Measurements from ENCODE around the gene PTAR1. TPM values are rescaled to one million over a fixed set of nuclear protein-coding genes. Genes with fewer than 3 reads are reported as not detected.

The PTAR1 gene
- total RNA-seq, 1 experiment from 2014 or later = 44.9 TPM

GRCh38 chr9:69744688-69745380, 15.0 kb downstream of the PTAR1 start:
- TF ChIP-seq CTCF (conservative IDR thresholded peaks at IDR 0.05) (no peak), EZH2 (IDR thresholded peaks at IDR 0.05; ENCODE audit: low read depth) (no peak)
- intact Hi-C loops (cut with micrococcal nuclease; ENCODE audit: unreplicated experiment) = loop anchor here (5.0 kb wide), 1 partner anchor 367 kb away; no protein-coding TSS in a partner anchor
- POLR2A ChIA-PET (ENCODE audit: unreplicated experiment) = no interaction called here

DNA sequence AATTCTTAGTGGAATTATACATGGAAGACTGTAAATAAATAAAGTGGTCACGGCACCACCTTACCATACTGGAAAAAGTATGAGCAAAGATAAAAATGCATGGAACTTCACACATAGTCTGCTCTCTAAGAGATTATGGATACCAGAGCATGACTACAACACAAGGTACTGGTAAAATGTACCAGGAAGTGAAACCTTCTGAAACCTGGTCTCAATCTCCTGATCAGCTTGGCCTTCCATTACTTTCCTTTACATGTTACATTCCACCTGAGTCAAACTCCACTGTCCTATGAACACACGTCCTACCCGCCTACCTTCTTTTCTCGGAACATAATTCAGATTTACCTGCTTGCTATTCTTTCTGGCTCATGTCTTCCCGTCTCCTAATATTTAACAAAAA, 15.9 kb downstream of the PTAR1 start:
- no peak overlapping the region for H2AFZ ChIP-seq
- TF ChIP-seq EZH2 (IDR thresholded peaks at IDR 0.05; ENCODE audit: low read depth) = no peak
- TF ChIP-seq CTCF (conservative IDR thresholded peaks at IDR 0.05) = no peak
- no peaks in the 10 kb centered on the region for H3F3A ChIP-seq (ENCODE audit: insufficient read depth, low read depth)
- no peak for DNase-seq
- H4K20me1 ChIP-seq (ENCODE audit: insufficient read depth) = no peaks in the 10 kb centered on the region
- H3K9me3 ChIP-seq (ENCODE audit: insufficient read depth, low read depth) = no peaks in the 10 kb centered on the region
- H3K79me2 ChIP-seq (ENCODE audit: low read depth) = 0 out of 2 replicates have a peak, but pooled peaks cover 4% of the 10 kb centered on the region
- intact Hi-C loops (cut with micrococcal nuclease; ENCODE audit: unreplicated experiment) = no loop called here
- BruUV-seq (replicated peaks) = no TSS peak
- no peaks in the 10 kb centered on the region for H3K4me1 ChIP-seq (replicated peaks; ENCODE audit: insufficient read depth)
- CTCF ChIA-PET = no interaction called here
- POLR2A ChIA-PET (ENCODE audit: unreplicated experiment) = no interaction called here
- H3K27ac ChIP-seq = no peak overlapping the region
- no peak overlapping the region for H3K4me2 ChIP-seq
- no peaks in the 10 kb centered on the region for H3K27me3 ChIP-seq (ENCODE audit: insufficient read depth, low read depth)
- peaks cover 4% of the 10 kb centered on the region; the same call in 1 of the 2 replicates for H3K36me3 ChIP-seq (ENCODE audit: low read depth)
- no peak overlapping the region for H3K4me3 ChIP-seq
- no peaks in the 10 kb centered on the region for H3K9me2 ChIP-seq (ENCODE audit: insufficient read depth)

More at GRCh38 chr9:69744688-69745380, 15.0 kb downstream of the PTAR1 start:
- Histone ChIP-seq H3K4me3 (no peak overlapping the region), H3F3A (ENCODE audit: insufficient read depth, low read depth) (no peaks in the 10 kb centered on the region), H3K9me2 (ENCODE audit: insufficient read depth) (no peaks in the 10 kb centered on the region), H3K27me3 (ENCODE audit: insufficient read depth, low read depth) (no peaks in the 10 kb centered on the region), H3K9me3 (ENCODE audit: insufficient read depth, low read depth) (no peaks in the 10 kb centered on the region), H3K27ac (no peak overlapping the region), H4K20me1 (ENCODE audit: insufficient read depth) (no peaks in the 10 kb centered on the region), H3K36me3 (ENCODE audit: low read depth) (peaks cover 4% of the 10 kb centered on the region; the same call in 1 of the 2 replicates), H3K4me2 (no peak overlapping the region), H3K4me1 (replicated peaks; ENCODE audit: insufficient read depth) (no peaks in the 10 kb centered on the region), H3K79me2 (ENCODE audit: low read depth) (0 out of 2 replicates have a peak, but pooled peaks cover 4% of the 10 kb centered on the region), H2AFZ (no peak overlapping the region)
- DNase-seq = no peak
- CTCF ChIA-PET = no interaction called here
- BruUV-seq (replicated peaks) = no TSS peak

DNA sequence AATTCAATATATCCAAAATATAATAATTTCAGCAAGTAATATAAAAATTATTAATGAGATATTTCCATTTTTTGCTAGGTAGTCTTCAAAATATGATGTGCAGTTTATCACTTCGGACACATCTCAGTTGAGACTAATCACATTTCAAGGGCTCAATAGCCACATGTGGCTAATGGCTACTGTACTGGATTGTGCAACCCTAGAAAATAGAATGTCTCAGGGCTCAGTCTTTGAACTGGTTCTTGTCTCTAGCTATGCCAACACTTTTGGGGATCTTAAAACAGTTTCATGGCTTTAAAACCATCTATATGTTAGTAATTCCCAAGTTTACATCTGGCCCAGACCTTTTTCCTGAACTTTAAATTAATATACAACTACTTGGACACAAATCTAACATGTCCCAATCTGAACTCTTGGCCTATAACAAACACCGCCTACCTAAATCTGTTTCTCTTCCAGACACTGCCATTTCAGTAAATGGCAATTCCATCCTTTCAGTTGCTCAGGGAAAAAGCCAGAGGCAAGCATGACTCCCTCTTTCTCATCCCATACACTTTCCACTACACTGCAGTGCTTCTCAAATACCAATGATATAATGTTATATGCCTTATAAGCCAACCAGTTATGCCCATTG, 18.8 kb downstream of the PTAR1 start:
- Histone ChIP-seq H3K27ac (no peak overlapping the region), H3K9me2 (ENCODE audit: insufficient read depth) (no peaks in the 10 kb centered on the region), H4K20me1 (ENCODE audit: insufficient read depth) (no peaks in the 10 kb centered on the region), H3K36me3 (ENCODE audit: low read depth) (peaks cover 9% of the 10 kb centered on the region; the same call in 1 of the 2 replicates), H3K27me3 (ENCODE audit: insufficient read depth, low read depth) (no peaks in the 10 kb centered on the region), H3K4me2 (no peak overlapping the region), H3K9me3 (ENCODE audit: insufficient read depth, low read depth) (no peaks in the 10 kb centered on the region), H3K79me2 (ENCODE audit: low read depth) (0 out of 2 replicates have a peak, but pooled peaks cover 4% of the 10 kb centered on the region), H3K4me3 (no peak overlapping the region), H3K4me1 (replicated peaks; ENCODE audit: insufficient read depth) (no peaks in the 10 kb centered on the region), H3F3A (ENCODE audit: insufficient read depth, low read depth) (no peaks in the 10 kb centered on the region), H2AFZ (no peak overlapping the region)
- CTCF ChIA-PET = no interaction called here
- BruUV-seq (replicated peaks) = no TSS peak
- TF ChIP-seq EZH2 (IDR thresholded peaks at IDR 0.05; ENCODE audit: low read depth) = no peak
- no peak for TF ChIP-seq CTCF (conservative IDR thresholded peaks at IDR 0.05)
- POLR2A ChIA-PET (ENCODE audit: unreplicated experiment) = no interaction called here
- no peak for DNase-seq
- intact Hi-C loops (cut with micrococcal nuclease; ENCODE audit: unreplicated experiment) = no loop called here

Measured in PC-9 (cell line).